ENCODE measurements around the gene TRIM66. TPM values are rescaled to one million over a fixed set of nuclear protein-coding genes. Genes with fewer than 3 reads are reported as not detected.

Gene TRIM66
- 0.74 and 1.7 TPM in 2 replicates for total RNA-seq

GRCh38 chr11:8682303-8683114 is at the start of gene TRIM66, which contains the start of gene RPL27A:
TRIM66 (minus strand) TSS chr11:8682665; CDS start chr11:8672274, 10,391 bp downstream.
RPL27A (plus strand) TSS chr11:8682792; CDS start chr11:8682814, 22 bp downstream.

GRCh38 chr11:8593935-8594909 is 88.2 kb downstream of the TRIM66 start, which contains the start of gene STK33:
STK33 (minus strand) TSS chr11:8594228; CDS start chr11:8474905, 119,323 bp downstream.

Other genes with a start within 250 kb of the TRIM66 start
- gene STK33, start 88.4 kb downstream of the TRIM66 start, total RNA-seq, result 5.9 and 6.1 TPM in 2 replicates
- gene RPL27A, start 127 bp upstream of the TRIM66 start, total RNA-seq, result 1,112 and 1,364 TPM in 2 replicates
- 44.0 and 44.9 TPM in 2 replicates for gene AKIP1, start 228.5 kb upstream of the TRIM66 start, total RNA-seq

All from bronchus fibroblast of lung (primary cell).